Measurements from ENCODE around the gene CCNI2.

GRCh38 chr5:132779961-132780360 lies 32.7 kb downstream of the CCNI2 start:
- no peak for TF ChIP-seq CREB1 (IDR thresholded peaks at IDR 0.05; ENCODE audit: low read depth)
- no peak for TF ChIP-seq EGR1 (IDR thresholded peaks at IDR 0.05)
- TF ChIP-seq RAD21 (IDR thresholded peaks at IDR 0.05; ENCODE audit: low read depth): no peak
- no peak for TF ChIP-seq EP300 (IDR thresholded peaks at IDR 0.05; ENCODE audit: borderline replicate concordance)
- no peak for TF ChIP-seq TAF1 (IDR thresholded peaks at IDR 0.05; ENCODE audit: low read depth)
- TF ChIP-seq, protein P1, sequence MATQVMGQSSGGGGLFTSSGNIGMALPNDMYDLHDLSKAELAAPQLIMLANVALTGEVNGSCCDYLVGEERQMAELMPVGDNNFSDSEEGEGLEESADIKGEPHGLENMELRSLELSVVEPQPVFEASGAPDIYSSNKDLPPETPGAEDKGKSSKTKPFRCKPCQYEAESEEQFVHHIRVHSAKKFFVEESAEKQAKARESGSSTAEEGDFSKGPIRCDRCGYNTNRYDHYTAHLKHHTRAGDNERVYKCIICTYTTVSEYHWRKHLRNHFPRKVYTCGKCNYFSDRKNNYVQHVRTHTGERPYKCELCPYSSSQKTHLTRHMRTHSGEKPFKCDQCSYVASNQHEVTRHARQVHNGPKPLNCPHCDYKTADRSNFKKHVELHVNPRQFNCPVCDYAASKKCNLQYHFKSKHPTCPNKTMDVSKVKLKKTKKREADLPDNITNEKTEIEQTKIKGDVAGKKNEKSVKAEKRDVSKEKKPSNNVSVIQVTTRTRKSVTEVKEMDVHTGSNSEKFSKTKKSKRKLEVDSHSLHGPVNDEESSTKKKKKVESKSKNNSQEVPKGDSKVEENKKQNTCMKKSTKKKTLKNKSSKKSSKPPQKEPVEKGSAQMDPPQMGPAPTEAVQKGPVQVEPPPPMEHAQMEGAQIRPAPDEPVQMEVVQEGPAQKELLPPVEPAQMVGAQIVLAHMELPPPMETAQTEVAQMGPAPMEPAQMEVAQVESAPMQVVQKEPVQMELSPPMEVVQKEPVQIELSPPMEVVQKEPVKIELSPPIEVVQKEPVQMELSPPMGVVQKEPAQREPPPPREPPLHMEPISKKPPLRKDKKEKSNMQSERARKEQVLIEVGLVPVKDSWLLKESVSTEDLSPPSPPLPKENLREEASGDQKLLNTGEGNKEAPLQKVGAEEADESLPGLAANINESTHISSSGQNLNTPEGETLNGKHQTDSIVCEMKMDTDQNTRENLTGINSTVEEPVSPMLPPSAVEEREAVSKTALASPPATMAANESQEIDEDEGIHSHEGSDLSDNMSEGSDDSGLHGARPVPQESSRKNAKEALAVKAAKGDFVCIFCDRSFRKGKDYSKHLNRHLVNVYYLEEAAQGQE (IDR thresholded peaks at IDR 0.05; ENCODE audit: low read depth): no peak
- no peak for TF ChIP-seq TEAD4 (IDR thresholded peaks at IDR 0.05)
- no peak for TF ChIP-seq CEBPB (IDR thresholded peaks at IDR 0.05)
- TF ChIP-seq FOXM1 (IDR thresholded peaks at IDR 0.05; ENCODE audit: borderline replicate concordance, low read depth): no peak
- TF ChIP-seq, protein P2, sequence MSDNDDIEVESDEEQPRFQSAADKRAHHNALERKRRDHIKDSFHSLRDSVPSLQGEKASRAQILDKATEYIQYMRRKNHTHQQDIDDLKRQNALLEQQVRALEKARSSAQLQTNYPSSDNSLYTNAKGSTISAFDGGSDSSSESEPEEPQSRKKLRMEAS (IDR thresholded peaks at IDR 0.05): no peak
- TF ChIP-seq, protein P3, sequence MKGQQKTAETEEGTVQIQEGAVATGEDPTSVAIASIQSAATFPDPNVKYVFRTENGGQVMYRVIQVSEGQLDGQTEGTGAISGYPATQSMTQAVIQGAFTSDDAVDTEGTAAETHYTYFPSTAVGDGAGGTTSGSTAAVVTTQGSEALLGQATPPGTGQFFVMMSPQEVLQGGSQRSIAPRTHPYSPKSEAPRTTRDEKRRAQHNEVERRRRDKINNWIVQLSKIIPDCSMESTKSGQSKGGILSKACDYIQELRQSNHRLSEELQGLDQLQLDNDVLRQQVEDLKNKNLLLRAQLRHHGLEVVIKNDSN (IDR thresholded peaks at IDR 0.05): no peak
- TF ChIP-seq ZBTB7A (IDR thresholded peaks at IDR 0.05; ENCODE audit: low read depth): no peak
- no peak for TF ChIP-seq NFIC (IDR thresholded peaks at IDR 0.05)
- no peak for TF ChIP-seq TCF12 (IDR thresholded peaks at IDR 0.05; ENCODE audit: low read depth)

Data from Ishikawa (cell line).